H9 (cell line): ENCODE measurements around the gene PLEKHA5. TPM values are rescaled to one million over a fixed set of nuclear protein-coding genes. Genes with fewer than 3 reads are reported as not detected.

Experiments
- DNase-seq: peaks from one replicate; pipeline ENCODE4 v3.0.0-alpha.2; 2017
- H2AFZ ChIP-seq: one replicate; pipeline ENCODE4 v1.6.1; 2013; ENCODE audit warnings: mild to moderate bottlenecking, low read length, control low read depth, moderate library complexity
- H2AK5ac ChIP-seq: 2 replicates; pipeline ENCODE4 v1.6.1; 2013; ENCODE audit warnings: low read length, control low read depth, mixed read lengths; ENCODE audit not compliant: insufficient read length
- H2BK120ac ChIP-seq: one replicate; pipeline ENCODE4 v1.6.1; 2013; ENCODE audit warnings: low read depth, mild to moderate bottlenecking, low read length, control low read depth, inconsistent platforms; ENCODE audit not compliant: poor library complexity, severe bottlenecking
- H2BK12ac ChIP-seq: 2 replicates; pipeline ENCODE4 v1.6.1; 2013; ENCODE audit warnings: low read length, control low read depth, mixed read lengths, low read depth; ENCODE audit not compliant: insufficient read length
- H2BK15ac ChIP-seq: 2 replicates; pipeline ENCODE4 v1.6.1; 2013; ENCODE audit warnings: low read depth, low read length, control low read depth
- H2BK20ac ChIP-seq: one replicate; pipeline ENCODE4 v1.6.1; 2013; ENCODE audit warnings: low read depth, mild to moderate bottlenecking, low read length, control low read depth, inconsistent platforms; ENCODE audit not compliant: poor library complexity, severe bottlenecking
- H2BK5ac ChIP-seq: 2 replicates; pipeline ENCODE4 v1.6.1; 2013; ENCODE audit warnings: low read length, control low read depth, mixed read lengths; ENCODE audit not compliant: insufficient read length
- H3K14ac ChIP-seq: 2 replicates; pipeline ENCODE4 v1.6.1; 2013; ENCODE audit warnings: low read length, control low read depth; ENCODE audit not compliant: insufficient read depth
- H3K18ac ChIP-seq: 2 replicates; pipeline ENCODE4 v1.6.1; 2013; ENCODE audit warnings: low read depth, mild to moderate bottlenecking, mixed read lengths, low read length, control low read depth; ENCODE audit not compliant: insufficient read length
- H3K23ac ChIP-seq: 2 replicates; pipeline ENCODE4 v1.6.1; 2013; ENCODE audit warnings: low read length, control low read depth, mixed read lengths, low read depth; ENCODE audit not compliant: insufficient read length
- H3K23me2 ChIP-seq: 2 replicates; pipeline ENCODE4 v1.6.1; 2013; ENCODE audit warnings: low read depth, mild to moderate bottlenecking, mixed read lengths, low read length, control low read depth; ENCODE audit not compliant: insufficient read length, poor library complexity, severe bottlenecking
- H3K27ac ChIP-seq: 2 replicates; pipeline ENCODE4 v1.5.1; 2013; ENCODE audit warnings: low read length, control low read depth, mixed read lengths, low read depth; ENCODE audit not compliant: insufficient read length
- H3K27me3 ChIP-seq: 2 replicates; pipeline ENCODE4 v1.6.1; 2013; ENCODE audit warnings: low read length, control low read depth, inconsistent platforms; ENCODE audit not compliant: insufficient read depth
- H3K4ac ChIP-seq: 2 replicates; pipeline ENCODE4 v1.6.1; 2013; ENCODE audit warnings: low read depth, mild to moderate bottlenecking, control low read depth, inconsistent platforms, low read length, moderate library complexity
- H3K4me1 ChIP-seq: 2 replicates; pipeline ENCODE4 v1.6.1; 2013; ENCODE audit warnings: low read length, control low read depth, inconsistent platforms; ENCODE audit not compliant: insufficient read depth
- H3K4me2 ChIP-seq: 2 replicates; pipeline ENCODE4 v1.6.1; 2013; ENCODE audit warnings: low read length, control low read depth, mixed read lengths; ENCODE audit not compliant: insufficient read length, insufficient read depth
- H3K56ac ChIP-seq: 2 replicates; pipeline ENCODE4 v1.6.1; 2013; ENCODE audit warnings: low read depth, mild to moderate bottlenecking, mixed read lengths, low read length, control low read depth; ENCODE audit not compliant: insufficient read length
- H3K79me1 ChIP-seq: 2 replicates; pipeline ENCODE4 v1.6.1; 2013; ENCODE audit warnings: low read depth, mild to moderate bottlenecking, moderate library complexity, low read length, control low read depth, inconsistent platforms; ENCODE audit not compliant: insufficient read depth, poor library complexity, severe bottlenecking
- H3K79me2 ChIP-seq: 2 replicates; pipeline ENCODE4 v1.6.1; 2013; ENCODE audit warnings: low read length, control low read depth, inconsistent platforms; ENCODE audit not compliant: insufficient read depth
- H3K9ac ChIP-seq: 2 replicates; pipeline ENCODE4 v1.6.1; 2013; ENCODE audit warnings: low read length, control low read depth, mixed read lengths; ENCODE audit not compliant: insufficient read length; ENCODE audit errors: extremely low read depth
- H3K9me3 ChIP-seq: one replicate; pipeline ENCODE4 v1.6.1; 2013; ENCODE audit warnings: low read depth, low read length, inconsistent platforms; ENCODE audit not compliant: control insufficient read depth
- H3T11ph ChIP-seq: one replicate; pipeline ENCODE4 v1.6.1; 2013; ENCODE audit warnings: mild to moderate bottlenecking, low read length, control low read depth, inconsistent platforms
- H4K20me1 ChIP-seq: one replicate; pipeline ENCODE4 v1.6.1; 2013; ENCODE audit not compliant: control insufficient read depth, insufficient read length, insufficient read depth
- H4K5ac ChIP-seq: 2 replicates; pipeline ENCODE4 v1.6.1; 2013; ENCODE audit warnings: low read depth, mild to moderate bottlenecking, mixed read lengths, low read length, control low read depth; ENCODE audit not compliant: insufficient read length
- H4K8ac ChIP-seq: replicated peaks from 2 replicates; pipeline ENCODE4 v1.6.1; 2013; ENCODE audit warnings: low read length, control low read depth, mixed read lengths, low read depth; ENCODE audit not compliant: insufficient read length
- H4K91ac ChIP-seq: 2 replicates; pipeline ENCODE4 v1.6.1; 2013; ENCODE audit warnings: low read depth, mild to moderate bottlenecking, moderate library complexity, mixed read lengths, low read length, control low read depth; ENCODE audit not compliant: insufficient read length
- H3K27ac Mint-ChIP-seq, 3 experiments: 2 replicates in 2 of 3; 3 replicates in 1 of 3; pipeline ENCODE4 v1.8.0; 2020 to 2021; ENCODE audit warnings: mixed read lengths in 3 of 3, mild to moderate bottlenecking in 1 of 3, moderate library complexity in 1 of 3
- H3K27me3 Mint-ChIP-seq: 2 replicates; pipeline ENCODE4 v1.8.0; 2021; ENCODE audit warnings: low read depth, mild to moderate bottlenecking, moderate library complexity, mixed read lengths
- H3K36me3 Mint-ChIP-seq, 3 experiments: 2 replicates in 2 of 3; 3 replicates in 1 of 3; pipeline ENCODE4 v1.8.0; 2020 to 2021; ENCODE audit warnings: low read depth in 3 of 3, mixed read lengths in 3 of 3; ENCODE audit not compliant: insufficient read depth in 1 of 3
- H3K4me1 Mint-ChIP-seq, 2 experiments: 2 replicates each; pipeline ENCODE4 v1.8.0; 2020; ENCODE audit warnings: mixed read lengths in 2 of 2
- H3K4me3 Mint-ChIP-seq, 2 experiments: 2 replicates in 1 of 2; 3 replicates in 1 of 2; pipeline ENCODE4 v1.8.0; 2020 to 2021; ENCODE audit warnings: mild to moderate bottlenecking in 2 of 2, mixed read lengths in 2 of 2, moderate library complexity in 1 of 2
- H3K9me3 Mint-ChIP-seq, 2 experiments: 2 replicates in 1 of 2; 3 replicates in 1 of 2; pipeline ENCODE4 v1.8.0; 2020; ENCODE audit warnings: mild to moderate bottlenecking in 2 of 2, mixed read lengths in 2 of 2, moderate library complexity in 1 of 2
- WGBS: extraction: QIAGEN DNeasy Blood & Tissue Kit; methylation state at CpG from one replicate; pipeline ENCODE4 v1.1.7; 2013; ENCODE audit warnings: missing lambda C conversion rate, low lambda C conversion rate, mixed read lengths; ENCODE audit not compliant: insufficient read length; ENCODE audit errors: extremely low coverage; 5-methylcytosine and 5-hydroxymethylcytosine counted together
- total RNA-seq: library from RNA; stranded (reverse); gene quantifications from 2 replicates; pipeline ENCODE4 v1.2.1, GENCODE V29; 2021
- TF ChIP-seq, protein P1 (sequence below): fragments of 200-600 bp; sonication (generic); conservative IDR thresholded peaks from 3 replicates; pipeline ENCODE4 v1.8.0; 2021; ENCODE audit warnings: antibody characterized with exemption, mild to moderate bottlenecking

PLEKHA5 gene
- total RNA-seq, 1 experiment from 2014 or later, result 86.7 TPM

DNA sequence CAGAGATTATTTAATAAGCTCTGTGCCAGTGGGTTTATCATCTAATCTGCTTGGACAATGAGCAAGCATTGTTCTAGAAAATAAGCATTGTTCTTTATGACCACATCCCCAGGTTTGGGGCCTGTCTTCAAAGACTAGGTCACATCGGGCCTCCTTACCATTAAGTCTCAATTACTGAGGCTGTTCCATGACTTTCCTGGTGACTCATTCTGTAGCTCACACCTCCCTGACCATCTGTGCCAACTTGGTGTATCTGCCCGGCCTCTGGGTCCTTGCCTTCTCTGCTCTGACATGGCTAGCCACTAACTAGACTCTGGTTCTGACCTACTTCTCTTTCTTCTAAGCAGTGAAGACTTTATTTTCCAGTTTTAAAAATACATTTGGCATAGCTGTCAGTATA lies 44.4 kb upstream of the PLEKHA5 start:
- H3K4ac ChIP-seq, result no peak overlapping the region
- peaks cover 2 to 5% of the 10 kb centered on the region in 2 experiments; a peak in 2 of 5 replicates for H3K9me3 Mint-ChIP-seq
- no peak overlapping the region for H3K18ac ChIP-seq
- no peaks in the 10 kb centered on the region for H3K27me3 Mint-ChIP-seq
- no peak overlapping the region for H4K8ac ChIP-seq
- H3K36me3 Mint-ChIP-seq, result peaks cover 0 to 9% (median 1%) of the 10 kb centered on the region in 3 experiments; a peak in 3 of 7 replicates
- H2BK15ac ChIP-seq, result no peak overlapping the region
- no peak overlapping the region for H3K9ac ChIP-seq
- H3K4me3 Mint-ChIP-seq, result no peak overlapping the region
- no peak for DNase-seq
- TF ChIP-seq, protein P1, sequence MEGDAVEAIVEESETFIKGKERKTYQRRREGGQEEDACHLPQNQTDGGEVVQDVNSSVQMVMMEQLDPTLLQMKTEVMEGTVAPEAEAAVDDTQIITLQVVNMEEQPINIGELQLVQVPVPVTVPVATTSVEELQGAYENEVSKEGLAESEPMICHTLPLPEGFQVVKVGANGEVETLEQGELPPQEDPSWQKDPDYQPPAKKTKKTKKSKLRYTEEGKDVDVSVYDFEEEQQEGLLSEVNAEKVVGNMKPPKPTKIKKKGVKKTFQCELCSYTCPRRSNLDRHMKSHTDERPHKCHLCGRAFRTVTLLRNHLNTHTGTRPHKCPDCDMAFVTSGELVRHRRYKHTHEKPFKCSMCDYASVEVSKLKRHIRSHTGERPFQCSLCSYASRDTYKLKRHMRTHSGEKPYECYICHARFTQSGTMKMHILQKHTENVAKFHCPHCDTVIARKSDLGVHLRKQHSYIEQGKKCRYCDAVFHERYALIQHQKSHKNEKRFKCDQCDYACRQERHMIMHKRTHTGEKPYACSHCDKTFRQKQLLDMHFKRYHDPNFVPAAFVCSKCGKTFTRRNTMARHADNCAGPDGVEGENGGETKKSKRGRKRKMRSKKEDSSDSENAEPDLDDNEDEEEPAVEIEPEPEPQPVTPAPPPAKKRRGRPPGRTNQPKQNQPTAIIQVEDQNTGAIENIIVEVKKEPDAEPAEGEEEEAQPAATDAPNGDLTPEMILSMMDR, result no peak
- H3K27ac Mint-ChIP-seq, result no peak overlapping the region
- no peaks in the 10 kb centered on the region for H3K23me2 ChIP-seq
- H3T11ph ChIP-seq, result no peak overlapping the region
- WGBS, result no CpG with 5 or more reads among the region's 2 CpGs
- H2AK5ac ChIP-seq, result no peak overlapping the region
- H3K9me3 ChIP-seq, result no peaks in the 10 kb centered on the region
- H3K56ac ChIP-seq, result no peak overlapping the region
- no peak overlapping the region for H4K5ac ChIP-seq
- H3K79me1 ChIP-seq, result no peaks in the 10 kb centered on the region
- no peak overlapping the region for H4K91ac ChIP-seq
- no peak overlapping the region for H3K4me2 ChIP-seq
- H2BK120ac ChIP-seq, result no peak overlapping the region
- no peaks in the 10 kb centered on the region; a peak in 1 of 4 replicates for H3K4me1 Mint-ChIP-seq
- H3K14ac ChIP-seq, result no peak overlapping the region
- no peaks in the 10 kb centered on the region for H4K20me1 ChIP-seq
- H2BK20ac ChIP-seq, result no peak overlapping the region
- no peaks in the 10 kb centered on the region for H3K27me3 ChIP-seq
- no peak overlapping the region for H3K27ac ChIP-seq
- no peak overlapping the region for H3K23ac ChIP-seq
- no peak overlapping the region for H2BK5ac ChIP-seq
- no peaks in the 10 kb centered on the region for H3K4me1 ChIP-seq
- H2BK12ac ChIP-seq, result no peak overlapping the region
- H3K79me2 ChIP-seq, result no peaks in the 10 kb centered on the region
- no peak overlapping the region for H2AFZ ChIP-seq
